Keratinocyte (primary cell): ENCODE data around the gene PPP6R1.

Source experiments
- CTCF ChIP-seq, 3 experiments: IDR thresholded peaks in 1 of 3; conservative IDR thresholded peaks in 1 of 3; optimal IDR thresholded peaks in 1 of 3; 2 replicates in 2 of 3; 3 replicates in 1 of 3; pipeline versions ENCODE3 to v1.5.1; 2011; ENCODE audit warnings: low read length in 3 of 3, mild to moderate bottlenecking in 3 of 3, moderate library complexity in 2 of 3, control low read depth in 1 of 3, inconsistent platforms in 1 of 3; ENCODE audit not compliant: insufficient read depth in 2 of 3; ENCODE audit errors: extremely low read depth in 1 of 3
- EZH2 ChIP-seq: IDR thresholded peaks from one replicate; pipeline ENCODE4 v1.6.1; 2012; ENCODE audit warnings: inconsistent platforms, mild to moderate bottlenecking, low read length, moderate library complexity

GRCh38 chr19:55229145-55229788, 29.6 kb downstream of the PPP6R1 start:
- TF ChIP-seq CTCF (optimal IDR thresholded peaks at IDR 0.05 in 1 of 3, IDR thresholded peaks at IDR 0.05 in 1 of 3, conservative IDR thresholded peaks at IDR 0.05 in 1 of 3; ENCODE audit: extremely low read depth in 1 of 3, insufficient read depth in 2 of 3, low read length in 3 of 3) (no peak), EZH2 (no peak)
